ENCODE results near the gene DLG2. TPM values are rescaled to one million over a fixed set of nuclear protein-coding genes. Genes with fewer than 3 reads are reported as not detected.

The DLG2 gene
- total and polyA plus RNA-seq, 2 of the 4 experiments (the other 2 are of a cell fraction) = 0.31 to 0.36 TPM

DNA sequence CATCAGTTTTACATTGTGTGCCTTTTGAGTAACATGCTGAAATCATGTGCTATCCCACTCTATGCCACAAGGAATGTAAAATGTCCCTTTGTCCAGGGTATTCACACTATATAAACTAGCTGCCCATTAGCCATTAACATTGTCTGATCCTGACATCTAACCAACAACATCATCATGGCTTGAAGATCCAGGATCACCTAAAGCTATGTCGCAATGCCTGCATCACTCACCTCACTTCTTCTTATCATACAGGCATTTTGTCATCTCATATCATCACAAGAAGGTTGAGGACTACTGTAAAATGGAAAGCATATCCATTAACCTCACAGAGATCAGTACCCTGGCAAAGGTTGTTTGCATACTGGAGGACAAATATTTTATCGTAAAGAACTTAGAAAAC, 742.3 kb downstream of the DLG2 start:
- no peak overlapping the region for H2BK20ac ChIP-seq (ENCODE audit: low read depth, low read length)
- H3K14ac ChIP-seq (replicated peaks; ENCODE audit: low read depth, low read length) = no peak overlapping the region
- no peak overlapping the region for H3K23ac ChIP-seq (ENCODE audit: low read depth, low read length)
- H3K4me3 ChIP-seq (ENCODE audit: insufficient read depth, low read depth, low read length) = no peak overlapping the region
- no TSS peak for BruUV-seq (replicated peaks)
- H3K9ac ChIP-seq (ENCODE audit: low read depth, low read length) = no peak overlapping the region
- H4K5ac ChIP-seq (ENCODE audit: low read depth, low read length) = no peak overlapping the region
- H2AK5ac ChIP-seq (ENCODE audit: low read depth, low read length) = no peak overlapping the region
- H4K20me1 ChIP-seq (ENCODE audit: insufficient read depth, low read length) = no peaks in the 10 kb centered on the region
- in situ Hi-C loops (cut with MboI; ENCODE audit: low sequenced_read_pairs) = no loop called here
- no peak overlapping the region for H2BK5ac ChIP-seq (ENCODE audit: low read depth, low read length, poor library complexity, severe bottlenecking)
- CTCF ChIA-PET = no interaction called here
- TF ChIP-seq CEBPB (IDR thresholded peaks at IDR 0.05; ENCODE audit: low read depth, low read length) (peak; percentile 77), RCOR1 (IDR thresholded peaks at IDR 0.05; ENCODE audit: insufficient replicate concordance, low read length) (no peak)
- no peak overlapping the region for H2BK15ac ChIP-seq (ENCODE audit: low read depth, low read length)
- H2BK120ac ChIP-seq (ENCODE audit: low read depth, low read length) = no peak overlapping the region
- H3K9me1 ChIP-seq (ENCODE audit: insufficient read depth, low read length) = no peaks in the 10 kb centered on the region
- H3K56ac ChIP-seq (ENCODE audit: extremely low read depth, insufficient read depth, low read length) = no peak overlapping the region
- H4K8ac ChIP-seq (ENCODE audit: low read depth in 2 of 2, low read length in 2 of 2) = no peak overlapping the region
- H3K27ac ChIP-seq (ENCODE audit: insufficient read depth, low read length) = no peak overlapping the region
- H3K4me2 ChIP-seq (ENCODE audit: low read depth, low read length) = no peak overlapping the region
- no peaks in the 10 kb centered on the region for H3K4me1 ChIP-seq (ENCODE audit: control insufficient read depth, insufficient read depth, low read length)
- no peak overlapping the region for H4K91ac ChIP-seq (ENCODE audit: insufficient read depth, low read depth, low read length)
- no peak for DNase-seq
- no CpG with 5 or more reads among the region's 2 CpGs for WGBS, 2 experiments (ENCODE audit: extremely low coverage in 2 of 2, insufficient read length in 1 of 2)
- no peaks in the 10 kb centered on the region for H3K79me1 ChIP-seq (ENCODE audit: low read depth in 1 of 2, low read length in 2 of 2)
- H3K18ac ChIP-seq (ENCODE audit: low read depth, low read length) = no peak overlapping the region
- no peak for ATAC-seq (ENCODE audit: low read depth)
- H3K36me3 ChIP-seq (ENCODE audit: control insufficient read depth, insufficient read depth, low read length) = no peaks in the 10 kb centered on the region
- H3K4ac ChIP-seq (ENCODE audit: low read depth, low read length) = no peak overlapping the region
- POLR2A ChIA-PET (ENCODE audit: unreplicated experiment) = no interaction called here
- H2AK9ac ChIP-seq (replicated peaks; ENCODE audit: low read depth, low read length, poor library complexity) = no peak overlapping the region
- H2AFZ ChIP-seq (replicated peaks; ENCODE audit: low read length, poor library complexity) = no peak overlapping the region
- no peaks in the 10 kb centered on the region for H3K27me3 ChIP-seq (ENCODE audit: control insufficient read depth, insufficient read depth, low read length)
- intact Hi-C loops (cut with micrococcal nuclease) = no loop called here
- no peaks in the 10 kb centered on the region for H3K9me3 ChIP-seq (ENCODE audit: control insufficient read depth, insufficient read depth, low read length)
- dilution Hi-C loops (cut with HindIII; ENCODE audit: low sequenced_read_pairs, unreplicated experiment) = no loop called here

Measured in IMR-90 (cell line).